ENCODE results near the gene PIGM. TPM values are rescaled to one million over a fixed set of nuclear protein-coding genes. Genes with fewer than 3 reads are reported as not detected.

PIGM gene
- total and polyA plus RNA-seq, 2 experiments from 2014 or later = 5.0 TPM

- ATAC-seq = no peak; the same call in 2 of the 3 replicates
- H2AFZ ChIP-seq = peak overlapping the region; percentile 11; the same call in 1 of the 2 replicates
- H3K27me3 ChIP-seq (ENCODE audit: insufficient read depth) = peaks cover 8% of the 10 kb centered on the region; the same call in 1 of the 2 replicates
- H3K36me3 ChIP-seq (ENCODE audit: insufficient read depth) = no peaks in the 10 kb centered on the region
- H3K4me1 ChIP-seq (ENCODE audit: insufficient read depth) = peaks cover 29% of the 10 kb centered on the region
- H3K36me3 Mint-ChIP-seq (ENCODE audit: low read depth) = no peaks in the 10 kb centered on the region
- peak overlapping the region; percentile 65 for H3K4me2 ChIP-seq
- peaks cover 8% of the 10 kb centered on the region for H3K27me3 Mint-ChIP-seq (ENCODE audit: insufficient read depth, low read depth, poor library complexity)
- TF ChIP-seq EZH2 (IDR thresholded peaks at IDR 0.05; ENCODE audit: low read depth, unreplicated experiment) = no peak
- TF ChIP-seq ZNF114 (CRISPR knock-in tag; IDR thresholded peaks at IDR 0.05) = no peak
- TF ChIP-seq ZNF331 (CRISPR knock-in tag; IDR thresholded peaks at IDR 0.05; ENCODE audit: low read depth) = no peak
- no peak for TF ChIP-seq JUNB (IDR thresholded peaks at IDR 0.05; ENCODE audit: unreplicated experiment)
- no peak for TF ChIP-seq NANOG (IDR thresholded peaks at IDR 0.05; ENCODE audit: borderline replicate concordance)
- no peak for TF ChIP-seq POLR2AphosphoS5 (IDR thresholded peaks at IDR 0.05; ENCODE audit: low read depth)
- TF ChIP-seq REST (IDR thresholded peaks at IDR 0.05; ENCODE audit: unreplicated experiment) = no peak
- no peak for TF ChIP-seq STAT1 (IDR thresholded peaks at IDR 0.05; ENCODE audit: unreplicated experiment)
- no peak for TF ChIP-seq ETS1 (IDR thresholded peaks at IDR 0.05)
- no peak for TF ChIP-seq CTCF (conservative IDR thresholded peaks at IDR 0.05; ENCODE audit: low read depth in 2 of 2)
- H3K27ac Mint-ChIP-seq = peak overlapping the region; percentile 20; the same call in 1 of the 2 replicates
- H3F3A ChIP-seq (replicated peaks; ENCODE audit: low read depth) = 0 out of 2 replicates have a peak, but pooled peaks cover 6% of the 10 kb centered on the region
- H4K20me1 ChIP-seq (replicated peaks; ENCODE audit: insufficient read depth) = no peaks in the 10 kb centered on the region
- H3K79me2 ChIP-seq (replicated peaks; ENCODE audit: insufficient read depth) = no peaks in the 10 kb centered on the region
- H3K4me1 Mint-ChIP-seq = peaks cover 29% of the 10 kb centered on the region
- no peak for DNase-seq (ENCODE audit: low spot score)
- no peak overlapping the region for H3K4me3 ChIP-seq
- no peaks in the 10 kb centered on the region; the same call in 1 of the 2 replicates for H3K9me2 ChIP-seq (ENCODE audit: insufficient read depth)
- no peak overlapping the region; the same call in 1 of the 2 replicates for H3K27ac ChIP-seq (ENCODE audit: low read depth)
- H3K4me3 Mint-ChIP-seq = 0 out of 3 replicates have a peak overlapping the region, but pooled peaks have one; percentile 13
- no peaks in the 10 kb centered on the region for H3K9me3 Mint-ChIP-seq
These were observed 15.6 kb upstream of the PIGM start for GRCh38 chr1:160047111-160047991.

Data from GM23338 (cell line).